HepG2 (cell line): ENCODE measurements around the gene SLC22A23. TPM values are rescaled to one million over a fixed set of nuclear protein-coding genes. Genes with fewer than 3 reads are reported as not detected.

ENCODE experiments used
- AKNA ChIP-seq: sonication (generic); formaldehyde crosslinking; IDR thresholded peaks from 2 replicates; pipeline ENCODE4 v1.4.0; 2020; ENCODE audit warnings: missing genetic modification reagents, borderline replicate concordance
- DMAP1 ChIP-seq: IDR thresholded peaks from 2 replicates; pipeline ENCODE4 v1.6.1; 2016
- ETV5 ChIP-seq: IDR thresholded peaks from 2 replicates; pipeline ENCODE4 v1.6.1; 2018; ENCODE audit warnings: missing biosample characterization, missing genetic modification reagents, inconsistent platforms, borderline replicate concordance
- FOSL2 ChIP-seq: sonication (generic); formaldehyde crosslinking; IDR thresholded peaks from 2 replicates; pipeline ENCODE4 v1.4.0; 2020; ENCODE audit warnings: missing genetic modification reagents
- HNF4A ChIP-seq: sonication (generic); formaldehyde crosslinking; IDR thresholded peaks from 2 replicates; pipeline ENCODE4 v1.4.0; 2020; ENCODE audit warnings: missing genetic modification reagents
- HOMEZ ChIP-seq: IDR thresholded peaks from 2 replicates; pipeline ENCODE4 v1.6.1; 2016; ENCODE audit warnings: low read depth
- MEIS1 ChIP-seq: sonication (generic); formaldehyde crosslinking; IDR thresholded peaks from 2 replicates; pipeline ENCODE4 v1.9.0; 2021; ENCODE audit warnings: mild to moderate bottlenecking, missing genetic modification reagents, moderate library complexity, borderline replicate concordance
- NCOR1 ChIP-seq: fragments of 200-600 bp; sonication (generic); IDR thresholded peaks from 2 replicates; pipeline ENCODE4 v1.7.0; 2017; ENCODE audit warnings: antibody characterized with exemption, low read length, borderline replicate concordance
- NRL ChIP-seq: sonication (generic); formaldehyde crosslinking; IDR thresholded peaks from 2 replicates; pipeline ENCODE4 v1.5.0; 2020; ENCODE audit warnings: missing genetic modification reagents, mild to moderate bottlenecking, moderate library complexity, borderline replicate concordance
- PATZ1 ChIP-seq: sonication (generic); formaldehyde crosslinking; IDR thresholded peaks from 2 replicates; pipeline ENCODE4 v1.4.0; 2020; ENCODE audit warnings: missing genetic modification reagents
- RFXAP ChIP-seq: sonication (generic); formaldehyde crosslinking; IDR thresholded peaks from 2 replicates; pipeline ENCODE4 v1.4.0; 2020; ENCODE audit warnings: missing genetic modification reagents, borderline replicate concordance
- SRF ChIP-seq: IDR thresholded peaks from 2 replicates; pipeline ENCODE4 v1.6.1; 2011; ENCODE audit warnings: mild to moderate bottlenecking, low read depth, low read length, moderate library complexity
- ZFX ChIP-seq: sonication (generic); formaldehyde crosslinking; IDR thresholded peaks from 2 replicates; pipeline ENCODE4 v1.4.0; 2020; ENCODE audit warnings: mild to moderate bottlenecking, low read depth, missing genetic modification reagents, moderate library complexity
- ZNF556 ChIP-seq: sonication (generic); formaldehyde crosslinking; IDR thresholded peaks from 2 replicates; pipeline ENCODE4 v1.4.0; 2020; ENCODE audit warnings: mild to moderate bottlenecking, missing genetic modification reagents, borderline replicate concordance
- ZNF576 ChIP-seq: sonication (generic); formaldehyde crosslinking; IDR thresholded peaks from 2 replicates; pipeline ENCODE4 v1.4.0; 2020; ENCODE audit warnings: mild to moderate bottlenecking, missing genetic modification reagents
- ZNF761 ChIP-seq: sonication (generic); formaldehyde crosslinking; conservative IDR thresholded peaks from 2 replicates; pipeline ENCODE4 v1.4.0; 2020; ENCODE audit warnings: mild to moderate bottlenecking, missing genetic modification reagents
- polyA plus RNA-seq, 8 experiments: library from polyadenylated mRNA; depleted of rRNA in 3 of 8; stranded (reverse) in 7 of 8; unstranded in 1 of 8; fragments of >200 nt; fragmentation: Illumina TruSeq in 4 of 8; extraction: Trizol in 4 of 8; gene quantifications; 2 replicates each; pipeline versions ENCODE4 v1.2.1 to v1.2.3, GENCODE V29; 2011 to 2016; ENCODE audit warnings: low read depth in 4 of 8, missing spikeins in 1 of 8, mixed read lengths in 1 of 8; ENCODE audit not compliant: insufficient read depth in 1 of 8
- total RNA-seq, 5 experiments: library from RNA; depleted of rRNA; stranded (reverse); fragments of >200 nt; fragmentation: Illumina TruSeq; extraction: Trizol; gene quantifications; 2 replicates each; pipeline ENCODE4 v1.2.3, GENCODE V29; 2016; ENCODE audit warnings: low read depth in 1 of 5

Gene SLC22A23
- total and polyA plus RNA-seq, 2 of the 13 experiments (the other 11 are each of a cell fraction or from before 2014, with no cell fraction given), result 11.8 to 17.5 TPM

- peak; percentile 89; the same call in 1 of the 2 replicates for TF ChIP-seq HOMEZ (CRISPR knock-in tag)
- TF ChIP-seq MEIS1 (CRISPR knock-in tag), result peak; percentile 16; the same call in 1 of the 2 replicates
- TF ChIP-seq FOSL2 (CRISPR knock-in tag), result peak; percentile 94
- TF ChIP-seq PATZ1 (CRISPR knock-in tag), result peak; percentile 39; the same call in 1 of the 2 replicates
- TF ChIP-seq SRF, result no peak
- TF ChIP-seq ZNF761, result 0 out of 2 replicates have a peak, but pooled peaks have one; percentile 47
- peak; percentile 59; the same call in 1 of the 2 replicates for TF ChIP-seq ETV5 (CRISPR knock-in tag)
- no peak for TF ChIP-seq HNF4A (CRISPR knock-in tag)
- no peak for TF ChIP-seq AKNA
- 0 out of 2 replicates have a peak, but pooled peaks have one; percentile 49 for TF ChIP-seq NRL
- no peak for TF ChIP-seq NCOR1
- TF ChIP-seq DMAP1 (CRISPR knock-in tag), result no peak
- peak; percentile 51; the same call in 1 of the 2 replicates for TF ChIP-seq ZFX (CRISPR knock-in tag)
- no peak for TF ChIP-seq ZNF576 (CRISPR knock-in tag)
- TF ChIP-seq ZNF556, result 0 out of 2 replicates have a peak, but pooled peaks have one; percentile 38
- no peak for TF ChIP-seq RFXAP (CRISPR knock-in tag)
Observed at GRCh38 chr6:3337521-3338350, 119.1 kb downstream of the SLC22A23 start (continued).
